HG03521 (cell line): ENCODE results near the gene TET1.
"Not testable (repeated sequence)": the region's sequence is repeated elsewhere in the genome, so short reads cannot be mapped to it uniquely, and the experiment has no call there.

Experiments
- ATAC-seq: cut with Tn5 transposase; IDR thresholded peaks from one replicate; pipeline ENCODE4 v1.9.1; 2021; ENCODE audit warnings: mild to moderate bottlenecking, moderate library complexity; ENCODE audit not compliant: unreplicated experiment

The TET1 gene

GRCh38 chr10:68560186-68560942 lies at the start of gene TET1:
Gene TET1, plus strand, starts transcription at chr10:68560337. Its CDS starts 12,002 bp downstream, at chr10:68572339.
- no peak for ATAC-seq

DNA sequence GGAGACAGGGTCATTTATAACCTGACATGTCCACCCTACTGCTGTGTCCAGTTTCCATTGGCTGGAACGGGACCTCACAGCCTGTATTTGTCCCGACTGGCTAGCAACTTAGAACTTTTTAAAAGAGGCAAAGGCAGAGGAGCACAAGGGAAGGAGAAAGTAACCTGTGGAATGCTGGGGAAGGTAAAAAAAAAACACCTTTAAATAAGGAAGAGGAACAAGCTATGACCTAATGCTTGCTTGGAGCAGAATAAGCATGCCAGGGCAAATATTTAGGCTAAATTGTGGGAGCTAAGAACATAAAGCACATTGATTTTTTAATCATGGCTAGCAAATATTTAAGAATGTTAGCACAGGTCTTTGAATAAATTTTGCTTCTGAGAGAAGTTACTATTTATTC lies 43.9 kb upstream of the TET1 start:
- ATAC-seq, result not testable (repeated sequence)

DNA sequence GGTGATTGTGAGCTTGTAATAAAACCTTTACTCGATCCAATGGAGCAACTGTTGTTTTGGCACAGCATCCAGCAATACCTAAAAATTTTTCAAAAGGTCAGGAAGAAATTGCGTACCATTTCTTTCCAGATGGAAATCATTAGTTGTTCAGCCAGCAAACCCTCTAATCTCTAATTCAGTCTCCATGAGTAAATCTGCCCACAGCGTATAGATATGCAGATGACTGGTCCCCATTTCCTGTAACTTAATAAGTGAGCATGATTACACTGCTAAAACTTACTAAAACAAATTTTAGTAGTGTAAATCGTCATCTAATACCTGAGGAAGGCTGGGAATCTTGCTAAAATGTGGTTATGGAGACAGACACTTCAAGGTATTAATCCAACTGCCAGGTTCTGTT lies 43.4 kb upstream of the TET1 start:
- ATAC-seq, result no peak

DNA sequence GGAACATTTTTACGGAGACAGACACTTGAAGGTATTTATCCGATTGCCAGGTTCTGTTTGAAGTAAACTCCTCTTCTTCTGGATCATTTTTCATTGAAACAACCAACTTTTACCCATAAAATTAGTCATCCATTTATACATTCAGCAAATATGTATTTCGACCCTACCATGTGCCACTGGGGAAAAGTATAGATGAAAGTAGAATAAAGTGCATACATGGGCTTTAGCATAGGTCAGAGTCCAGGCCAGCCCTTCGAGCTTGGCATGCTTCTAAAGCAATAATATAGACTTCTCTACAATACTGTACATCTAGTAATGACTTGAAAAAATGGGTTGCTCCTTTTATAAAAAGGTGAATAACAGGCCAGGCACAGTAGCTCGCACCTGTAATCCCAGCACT lies 42.9 kb upstream of the TET1 start:
- no peak for ATAC-seq

- not testable (repeated sequence) for ATAC-seq
These were observed 41.5 kb upstream of the TET1 start for GRCh38 chr10:68518609-68519008.

DNA sequence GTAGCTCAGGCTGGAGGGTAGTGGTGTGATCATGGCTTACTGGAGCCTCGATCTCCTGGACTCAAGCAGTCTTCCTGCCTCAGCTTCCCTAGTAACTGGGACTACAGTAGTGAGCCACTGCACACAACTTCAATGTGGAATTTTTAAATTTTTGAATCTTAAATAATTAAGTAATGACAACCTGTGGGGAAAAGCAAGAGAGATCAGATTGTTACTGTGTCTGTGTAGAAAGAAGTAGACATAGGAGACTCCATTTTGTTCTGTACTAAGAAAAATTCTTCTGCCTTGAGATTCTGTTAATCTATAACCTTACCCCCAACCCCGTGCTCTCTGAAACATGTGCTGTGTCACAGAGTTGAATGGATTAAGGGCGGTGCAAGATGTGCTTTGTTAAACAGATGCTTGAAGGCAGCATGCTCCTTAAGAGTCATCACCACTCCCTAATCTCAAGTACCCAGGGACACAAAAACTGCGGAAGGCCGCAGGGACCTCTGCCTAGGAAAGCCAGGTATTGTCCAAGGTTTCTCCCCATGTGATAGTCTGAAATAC lies 34.6 kb upstream of the TET1 start:
- not testable (repeated sequence) for ATAC-seq

GRCh38 chr10:68526634-68527307 lies 33.4 kb upstream of the TET1 start:
- peak; percentile 45 for ATAC-seq

DNA sequence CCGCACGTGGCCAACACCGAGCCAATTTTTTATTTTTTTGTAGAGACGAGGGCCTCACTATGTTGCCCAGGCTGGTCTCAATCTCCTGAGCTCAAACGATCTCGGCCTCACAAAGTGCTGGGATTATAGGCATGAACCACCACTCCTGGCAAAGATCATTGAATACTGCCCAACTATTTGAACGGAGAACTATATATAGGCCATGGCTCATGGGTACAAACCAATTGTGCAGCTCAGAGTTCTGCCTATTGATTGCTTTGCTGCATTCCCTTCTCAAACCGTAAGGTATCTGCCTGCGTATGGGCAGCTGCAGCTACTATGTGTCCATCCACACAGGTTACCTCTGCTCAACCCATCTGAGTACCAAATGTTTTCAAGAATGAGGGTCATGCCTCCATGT lies 23.2 kb upstream of the TET1 start:
- no peak for ATAC-seq

DNA sequence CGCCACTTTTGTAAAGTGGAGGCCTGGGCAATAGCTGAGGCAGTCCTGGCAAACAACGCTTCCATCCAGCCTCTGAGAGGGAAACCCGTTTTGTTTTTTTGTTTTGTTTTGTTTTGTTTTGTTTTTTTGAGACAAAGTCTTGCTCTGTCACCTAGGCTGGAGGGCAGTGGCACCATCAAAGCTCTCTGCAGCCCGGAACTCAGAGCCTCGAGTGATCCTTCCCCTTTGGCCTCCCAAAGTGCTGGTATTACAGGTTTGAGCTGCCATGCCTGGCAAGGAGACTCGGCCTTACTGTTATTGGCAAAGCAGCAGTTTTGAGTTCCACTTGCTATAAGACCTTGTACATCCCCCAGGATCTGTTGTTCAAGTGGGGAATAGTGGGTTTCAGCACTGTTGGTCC lies 22.3 kb upstream of the TET1 start:
- no peak for ATAC-seq

DNA sequence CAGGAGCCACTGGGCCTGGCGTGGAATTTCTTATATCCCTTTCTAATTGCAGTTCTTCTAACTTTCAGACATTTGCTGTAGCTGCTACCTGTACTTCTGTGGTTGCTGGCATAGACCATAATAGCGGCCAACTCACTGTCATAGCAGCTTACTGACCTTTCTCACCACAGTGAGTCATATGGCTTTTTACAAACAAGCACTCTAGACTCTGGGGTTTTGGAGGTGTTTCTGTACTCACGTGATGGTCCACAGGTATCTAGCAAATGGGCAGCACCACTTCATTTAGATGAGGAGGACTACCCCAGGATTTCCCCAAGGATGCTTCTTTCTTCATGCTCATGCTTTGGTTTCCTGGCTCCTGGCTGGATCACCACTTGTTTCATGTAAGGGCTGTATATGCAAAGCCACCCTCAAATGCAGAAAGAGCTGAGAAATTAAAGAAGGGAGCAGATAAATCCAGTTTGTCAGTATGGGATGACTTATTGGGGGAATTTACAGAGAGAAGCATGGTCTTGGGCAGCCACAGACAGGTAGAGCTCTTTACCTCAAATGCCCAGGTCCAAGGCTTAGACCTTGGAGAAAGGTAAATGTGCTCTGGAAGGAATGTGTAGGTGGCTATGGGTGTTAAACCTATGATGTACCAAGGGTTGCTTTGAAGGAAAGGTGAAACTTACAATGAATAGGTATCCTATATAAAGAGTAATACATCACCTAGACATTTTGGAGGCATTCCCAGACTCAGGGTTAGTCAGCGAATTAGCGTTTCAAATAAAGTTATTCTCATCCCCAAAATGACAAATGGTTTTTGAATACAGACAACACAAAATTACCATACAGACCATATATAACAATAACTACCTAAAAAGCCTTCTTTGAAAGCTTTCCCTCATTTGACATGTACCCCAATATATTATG lies 16.9 kb upstream of the TET1 start:
- ATAC-seq, result no peak

- ATAC-seq, result no peak
These were observed 9.3 kb upstream of the TET1 start for GRCh38 chr10:68550747-68551411.

DNA sequence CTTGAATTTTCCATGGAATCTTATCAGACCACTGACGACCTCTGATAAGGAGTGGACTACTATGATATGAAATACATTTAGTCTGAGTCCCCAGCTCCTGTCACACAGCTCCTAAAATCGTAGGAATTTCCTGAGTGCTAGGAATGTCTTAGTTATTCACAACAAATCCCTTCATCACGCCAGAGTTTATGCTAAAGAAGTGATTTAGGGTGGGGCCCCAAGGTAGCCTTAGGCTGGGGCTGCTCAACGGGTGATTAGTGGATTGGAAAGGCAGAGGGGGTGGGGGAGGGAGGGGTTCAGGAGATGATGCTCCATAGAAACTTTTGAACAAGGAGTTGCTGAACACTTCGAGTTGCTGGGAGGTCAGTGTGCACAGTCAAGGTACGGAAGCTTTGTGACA lies 7.0 kb upstream of the TET1 start:
- ATAC-seq, result no peak

DNA sequence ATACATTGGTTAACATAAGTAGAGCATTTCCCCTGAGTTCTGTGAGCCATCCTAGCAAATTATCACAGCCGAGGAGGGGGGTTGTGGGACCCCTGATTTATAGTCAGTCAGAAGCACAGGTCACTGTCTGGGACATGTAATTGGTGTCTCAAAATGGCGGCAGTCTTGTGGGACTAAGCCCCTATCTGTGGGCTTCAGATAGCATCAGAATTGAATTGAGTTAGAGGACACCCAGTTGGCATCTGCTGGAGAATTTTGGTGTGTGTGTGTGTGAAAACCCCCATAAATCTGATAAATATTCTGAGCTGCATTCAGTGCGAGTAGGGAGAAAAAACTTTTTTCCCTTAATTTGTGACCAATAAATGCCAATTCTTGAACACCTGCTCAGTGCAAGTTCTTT lies 6.5 kb upstream of the TET1 start:
- no peak for ATAC-seq

DNA sequence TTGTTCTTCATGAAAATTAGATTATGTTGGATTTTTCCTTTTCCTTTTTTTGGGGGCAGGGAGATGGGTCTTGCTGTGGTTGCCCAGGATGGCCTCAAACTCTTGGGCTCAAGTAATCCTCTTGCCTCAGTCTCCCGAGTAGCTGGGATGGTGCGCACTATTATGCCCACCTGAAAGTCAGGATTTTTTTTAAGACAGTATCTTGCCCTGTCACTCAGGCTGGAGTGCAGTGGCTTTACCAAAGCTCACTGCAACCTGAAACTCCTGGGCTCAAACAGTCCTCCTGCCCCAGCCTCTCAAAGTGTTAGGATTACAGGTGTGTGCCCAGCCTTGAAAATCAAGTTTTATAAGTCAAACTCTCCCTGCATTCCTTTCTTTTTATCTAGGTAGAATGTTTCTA lies 1.7 kb upstream of the TET1 start:
- ATAC-seq, result no peak

GRCh38 chr10:68559251-68559650 lies 886 bp upstream of the TET1 start:
- ATAC-seq, result no peak

GRCh38 chr10:68559841-68560185 lies 324 bp upstream of the TET1 start:
- ATAC-seq, result no peak

DNA sequence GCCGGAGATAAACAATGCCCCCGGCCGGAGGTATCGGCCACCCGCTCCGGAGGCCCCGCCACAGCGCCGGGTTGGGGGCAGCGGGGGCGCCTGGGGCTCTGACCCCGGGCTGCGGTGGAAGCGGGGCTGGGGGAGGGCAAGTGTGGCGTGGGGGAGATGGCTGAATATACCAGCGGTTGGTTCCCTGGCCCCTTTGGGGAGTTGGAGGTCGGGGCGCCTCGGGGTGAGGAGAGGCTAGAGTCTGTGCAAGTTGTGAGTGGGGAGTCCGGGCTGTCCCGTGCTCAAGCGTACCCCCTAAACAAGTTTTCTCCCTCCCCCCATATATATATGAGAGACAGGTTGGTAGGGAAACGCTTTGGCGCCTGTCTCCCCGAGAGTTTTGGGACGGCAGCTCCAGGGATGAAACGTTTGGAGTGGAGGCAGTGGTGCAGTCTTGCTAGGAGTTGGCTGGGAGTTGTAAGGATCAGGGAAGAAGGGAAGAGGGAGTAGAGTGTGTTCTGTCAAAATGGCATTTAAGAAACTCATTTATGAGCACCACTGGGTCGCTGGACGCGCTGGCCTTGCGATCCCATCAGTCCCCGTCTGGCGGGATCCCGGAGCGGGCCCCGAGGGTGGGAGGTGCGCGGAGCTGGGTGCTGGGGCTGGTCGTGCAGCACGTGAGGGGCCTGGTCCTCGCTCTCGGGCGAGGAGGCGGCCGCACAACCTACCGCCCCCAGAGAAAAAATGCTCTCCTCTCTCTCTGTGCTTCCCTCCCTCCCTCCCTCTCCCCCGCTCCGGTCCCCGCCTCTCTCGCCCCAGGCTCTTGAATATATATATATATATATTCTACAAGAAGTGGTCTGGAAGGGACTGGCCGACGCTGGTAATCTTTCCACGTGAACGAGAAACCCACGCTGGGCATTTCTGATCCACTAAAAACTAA lies 1.1 kb downstream of the TET1 start:
- no peak for ATAC-seq

GRCh38 chr10:68561865-68562649 lies 1.9 kb downstream of the TET1 start:
- no peak for ATAC-seq
